AG04449 (cell line): ENCODE results near the gene ICE2.

Experiments used
- CTCF ChIA-PET: fragments of 350-600 bp; formaldehyde crosslinking; extraction: SDS; loops from one replicate; lab custom pipeline; 2021; ENCODE audit warnings: antibody characterized with exemption; lab: Yijun Ruan, JAX
- POLR2A ChIA-PET: fragments of 400-600, 350-600 bp; formaldehyde crosslinking; extraction: SDS; loops from one replicate; lab custom pipeline; 2020; ENCODE audit warnings: antibody characterized with exemption, inconsistent platforms; lab: Yijun Ruan, JAX
- DNase-seq: peaks from one replicate; pipeline ENCODE4 v3.0.0-alpha.2; 2010; ENCODE audit warnings: low read depth, low spot score
- H3K4me3 ChIP-seq: 2 replicates; pipeline ENCODE4 v1.5.1; 2011; ENCODE audit warnings: low read depth, mild to moderate bottlenecking, control low read depth, low read length
- TF ChIP-seq, protein P1 (sequence below): IDR thresholded peaks from one replicate; pipeline ENCODE4 v1.5.1; 2011; ENCODE audit warnings: mild to moderate bottlenecking, moderate library complexity, low read length, control low read depth, inconsistent platforms; ENCODE audit not compliant: insufficient read depth; ENCODE audit errors: missing control alignments

The ICE2 gene

DNA sequence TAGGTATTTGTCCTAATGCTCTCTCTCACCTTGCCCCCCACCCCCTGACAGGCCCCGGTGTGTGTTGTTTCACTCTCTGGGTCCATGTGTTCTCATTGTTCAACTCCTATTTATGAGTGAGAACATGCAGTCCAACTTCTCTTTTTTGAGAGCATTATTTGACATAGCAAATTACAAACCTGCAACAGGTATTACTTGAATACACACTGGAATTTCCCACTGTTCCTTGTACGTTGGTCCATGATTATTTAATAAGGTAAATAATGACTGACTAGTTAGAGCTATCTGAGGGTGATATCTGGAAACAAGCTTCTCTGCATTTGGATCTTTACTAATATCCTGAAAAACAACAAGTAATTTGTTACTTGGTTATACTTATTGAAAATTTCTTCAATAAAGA is 24.1 kb downstream of the ICE2 start:
- TF ChIP-seq, protein P1, sequence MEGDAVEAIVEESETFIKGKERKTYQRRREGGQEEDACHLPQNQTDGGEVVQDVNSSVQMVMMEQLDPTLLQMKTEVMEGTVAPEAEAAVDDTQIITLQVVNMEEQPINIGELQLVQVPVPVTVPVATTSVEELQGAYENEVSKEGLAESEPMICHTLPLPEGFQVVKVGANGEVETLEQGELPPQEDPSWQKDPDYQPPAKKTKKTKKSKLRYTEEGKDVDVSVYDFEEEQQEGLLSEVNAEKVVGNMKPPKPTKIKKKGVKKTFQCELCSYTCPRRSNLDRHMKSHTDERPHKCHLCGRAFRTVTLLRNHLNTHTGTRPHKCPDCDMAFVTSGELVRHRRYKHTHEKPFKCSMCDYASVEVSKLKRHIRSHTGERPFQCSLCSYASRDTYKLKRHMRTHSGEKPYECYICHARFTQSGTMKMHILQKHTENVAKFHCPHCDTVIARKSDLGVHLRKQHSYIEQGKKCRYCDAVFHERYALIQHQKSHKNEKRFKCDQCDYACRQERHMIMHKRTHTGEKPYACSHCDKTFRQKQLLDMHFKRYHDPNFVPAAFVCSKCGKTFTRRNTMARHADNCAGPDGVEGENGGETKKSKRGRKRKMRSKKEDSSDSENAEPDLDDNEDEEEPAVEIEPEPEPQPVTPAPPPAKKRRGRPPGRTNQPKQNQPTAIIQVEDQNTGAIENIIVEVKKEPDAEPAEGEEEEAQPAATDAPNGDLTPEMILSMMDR: no peak
- POLR2A ChIA-PET: no interaction called here
- no peak overlapping the region for H3K4me3 ChIP-seq
- DNase-seq: no peak
- CTCF ChIA-PET: interaction anchor here (1.1 to 1.2 kb wide), 2 partner anchors 10 to 764 kb away, joined by 3 to 9 read pairs; no protein-coding TSS in a partner anchor

DNA sequence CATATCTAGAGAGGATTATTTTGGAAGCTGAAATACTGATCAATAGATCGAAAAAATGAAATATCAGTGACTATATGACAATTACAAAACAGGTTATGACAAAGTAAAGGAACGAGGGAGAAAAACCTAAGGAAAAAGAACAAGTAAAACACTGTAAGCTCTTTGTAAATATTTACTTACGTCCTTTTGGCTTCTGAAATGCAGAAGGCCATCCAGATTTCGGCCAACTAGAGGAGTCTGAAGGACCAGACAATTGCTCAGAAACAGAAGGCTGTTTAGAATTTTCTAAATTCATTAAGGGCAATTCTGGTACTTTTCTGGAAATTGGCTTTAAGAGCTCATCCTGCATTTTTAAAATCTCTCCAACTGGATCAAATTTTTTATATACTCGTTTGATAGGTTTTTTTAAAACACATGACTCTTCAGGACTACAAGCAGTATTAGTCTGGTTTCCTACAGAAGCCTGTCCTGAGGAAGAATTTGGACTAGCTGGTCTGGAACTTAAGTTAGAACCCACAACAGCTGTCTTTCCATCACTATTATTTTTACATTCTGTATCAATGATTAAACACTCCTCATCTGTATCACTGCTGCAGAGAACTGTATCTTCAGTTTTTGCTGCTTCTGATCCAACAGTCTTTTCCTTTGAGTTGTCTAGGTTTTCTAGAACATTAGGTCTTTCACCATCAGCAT is 30.1 kb downstream of the ICE2 start:
- TF ChIP-seq, protein P1: no peak
- no peak for DNase-seq
- ChIA-PET CTCF (interaction anchor here (0.6 to 2.5 kb wide), 5 partner anchors 19 to 122 kb away, joined by 3 to 29 read pairs (median 4); no protein-coding TSS in a partner anchor), POLR2A (interaction anchor here (1.0 kb wide), 2 partner anchors 51 to 55 kb away, joined by 3 read pairs; partner anchors contain the start of gene ANXA2)
- no peak overlapping the region for H3K4me3 ChIP-seq

DNA sequence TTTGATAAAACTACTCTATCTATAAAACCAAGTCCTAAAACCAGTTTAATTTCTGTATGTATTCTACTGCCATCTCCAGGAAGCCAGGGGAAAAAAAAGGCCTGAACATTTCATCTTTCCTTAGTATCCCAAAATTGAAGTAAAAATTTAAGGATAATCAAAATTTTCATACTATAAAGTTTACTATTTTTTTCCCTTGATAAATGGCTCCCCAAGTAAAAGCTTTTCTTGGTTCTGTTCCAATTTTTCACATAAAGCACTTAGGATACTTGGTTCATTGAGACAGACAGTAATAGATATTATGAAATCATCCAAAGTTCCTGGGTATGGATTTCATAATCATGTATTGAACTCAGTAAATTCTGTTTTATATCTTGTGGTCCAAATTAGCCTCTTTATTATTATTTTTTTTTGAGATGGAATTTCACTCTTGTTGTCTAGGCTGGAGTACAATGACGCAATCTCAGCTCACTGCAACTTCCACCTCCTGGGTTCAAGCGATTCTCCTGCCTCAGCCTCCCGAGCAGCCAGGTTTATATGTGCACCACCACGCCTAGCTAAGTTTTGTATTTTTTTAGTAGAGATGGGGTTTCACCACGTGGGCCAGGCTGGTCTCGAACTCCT is 34.5 kb downstream of the ICE2 start:
- TF ChIP-seq, protein P1: peak; percentile 35
- ChIA-PET POLR2A (interaction anchor here (0.6 to 5.1 kb wide), 4 partner anchors 12 to 100 kb away, joined by 3 to 40 read pairs (median 4); no protein-coding TSS in a partner anchor), CTCF (interaction anchor here (0.9 to 5.9 kb wide), 31 partner anchors 8 to 754 kb away, joined by 3 to 71 read pairs (median 6); partner anchors contain the start of genes ANXA2 and BNIP2)
- no peak overlapping the region for H3K4me3 ChIP-seq
- DNase-seq: no peak

DNA sequence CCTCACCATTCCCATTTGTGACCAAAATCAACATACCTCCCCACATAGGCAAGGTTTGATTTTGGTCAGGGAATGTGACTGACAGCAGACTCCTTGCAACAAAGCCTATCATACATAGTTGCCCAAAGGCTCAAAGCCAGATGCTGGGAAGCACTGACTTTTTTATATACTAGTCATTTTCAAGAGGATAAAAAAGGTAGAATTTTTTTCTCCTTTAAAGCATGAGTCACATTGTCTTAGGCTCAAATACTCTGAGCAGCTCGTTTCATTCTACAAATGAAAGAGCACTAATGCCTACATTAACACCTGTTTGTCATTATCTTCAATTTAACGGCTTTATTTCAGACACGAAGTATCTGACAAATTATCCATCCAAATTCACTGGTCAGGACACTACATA is 36.2 kb downstream of the ICE2 start:
- ChIA-PET CTCF (interaction anchor here (0.9 to 5.9 kb wide), 15 partner anchors 9 to 752 kb away, joined by 3 to 71 read pairs (median 10); partner anchors contain the start of genes ANXA2 and BNIP2), POLR2A (interaction anchor here (1.0 to 5.1 kb wide), 2 partner anchors 45 to 49 kb away, joined by 5 to 40 read pairs; partner anchors contain the start of gene ANXA2)
- H3K4me3 ChIP-seq: no peak overlapping the region
- TF ChIP-seq, protein P1: no peak
- peak; percentile 7 for DNase-seq

DNA sequence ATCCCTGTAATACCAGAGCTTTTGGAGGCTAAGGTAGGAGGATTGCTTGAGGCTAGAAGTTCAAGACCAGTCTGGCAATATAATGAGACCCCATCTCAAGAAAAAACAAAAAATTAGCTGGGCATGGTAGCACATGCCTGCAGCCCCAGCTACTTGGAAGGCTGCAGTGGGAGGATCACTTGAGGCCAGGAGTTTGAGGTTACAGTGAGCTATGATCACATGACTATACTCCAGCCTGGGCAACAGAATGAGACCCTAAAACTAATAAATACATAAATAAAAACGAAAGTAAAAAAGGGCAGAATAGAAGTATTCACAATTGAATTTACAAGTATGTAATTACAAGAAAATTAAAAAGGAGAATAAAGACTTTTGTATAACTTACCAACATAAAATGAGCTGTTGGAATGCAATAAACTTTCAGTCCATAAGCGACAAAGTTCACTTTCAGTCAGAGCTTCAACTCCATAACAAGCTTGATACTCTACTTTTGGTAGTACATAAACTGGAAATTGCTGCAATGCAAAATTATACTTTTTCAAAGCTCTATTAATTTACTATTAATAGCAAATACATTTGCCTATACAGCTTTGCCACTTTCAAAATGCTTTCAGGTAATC is 36.8 kb downstream of the ICE2 start:
- DNase-seq: no peak
- no peak overlapping the region for H3K4me3 ChIP-seq
- TF ChIP-seq, protein P1: no peak
- CTCF ChIA-PET: interaction anchor here (0.6 to 5.9 kb wide), 14 partner anchors 9 to 752 kb away, joined by 3 to 71 read pairs (median 4); partner anchors contain the start of gene BNIP2
- POLR2A ChIA-PET: interaction anchor here (1.0 to 5.1 kb wide), 2 partner anchors 44 to 49 kb away, joined by 5 to 40 read pairs; partner anchors contain the start of gene ANXA2
